PFSK-1 (cell line): Measurements from ENCODE around the gene CHRNA10.

Source experiments
- FOXP2 ChIP-seq: optimal IDR thresholded peaks from 2 replicates; pipeline ENCODE3; 2011; ENCODE audit warnings: borderline replicate concordance, control low read depth, inconsistent platforms; ENCODE audit not compliant: insufficient read depth; ENCODE audit errors: extremely low read length, extremely low read depth
- POLR2AphosphoS5 ChIP-seq: IDR thresholded peaks from 2 replicates; pipeline ENCODE4 v1.6.1; 2012; ENCODE audit warnings: low read depth, mild to moderate bottlenecking, control low read depth, low read length, moderate library complexity
- REST ChIP-seq, 2 experiments: IDR thresholded peaks; 2 replicates each; pipeline versions ENCODE4 v1.6.1 to v1.8.0; 2011 to 2012; ENCODE audit warnings: low read depth in 2 of 2, low read length in 2 of 2, control low read depth in 1 of 2, inconsistent platforms in 1 of 2, mild to moderate bottlenecking in 1 of 2, moderate library complexity in 1 of 2; ENCODE audit not compliant: insufficient read depth in 1 of 2
- SIN3A ChIP-seq: IDR thresholded peaks from 2 replicates; pipeline ENCODE4 v1.6.1; 2012; ENCODE audit warnings: mild to moderate bottlenecking, low read length, moderate library complexity, borderline replicate concordance; ENCODE audit not compliant: insufficient read depth
- TAF1 ChIP-seq: IDR thresholded peaks from 2 replicates; pipeline ENCODE4 v1.6.1; 2012; ENCODE audit warnings: low read length, control low read depth, borderline replicate concordance; ENCODE audit not compliant: insufficient read depth

The CHRNA10 gene

DNA sequence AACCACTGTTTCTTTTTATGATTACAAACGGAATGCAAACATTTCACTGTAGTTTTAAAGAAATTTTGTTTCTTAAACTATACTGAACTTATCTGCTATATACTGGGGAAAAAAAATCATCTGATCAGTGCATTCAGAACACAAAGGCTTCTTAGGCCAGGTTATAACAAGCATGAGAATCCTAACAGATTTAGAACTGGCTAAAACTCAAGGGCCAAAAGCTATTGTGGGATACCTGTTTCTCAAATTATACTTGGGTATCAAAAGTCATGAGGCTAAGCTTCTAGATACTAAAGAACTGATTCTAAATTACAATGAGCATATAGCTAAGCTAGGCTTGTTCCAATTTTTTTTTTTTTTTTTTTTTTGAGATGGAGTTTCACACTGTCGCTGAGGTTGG, 29.7 kb upstream of the CHRNA10 start:
- TF ChIP-seq TAF1 (no peak), REST (IDR thresholded peaks at IDR 0.05; ENCODE audit: insufficient read depth in 1 of 2, low read depth in 2 of 2, low read length in 2 of 2) (no peak), FOXP2 (no peak), SIN3A (no peak), POLR2AphosphoS5 (no peak)

DNA sequence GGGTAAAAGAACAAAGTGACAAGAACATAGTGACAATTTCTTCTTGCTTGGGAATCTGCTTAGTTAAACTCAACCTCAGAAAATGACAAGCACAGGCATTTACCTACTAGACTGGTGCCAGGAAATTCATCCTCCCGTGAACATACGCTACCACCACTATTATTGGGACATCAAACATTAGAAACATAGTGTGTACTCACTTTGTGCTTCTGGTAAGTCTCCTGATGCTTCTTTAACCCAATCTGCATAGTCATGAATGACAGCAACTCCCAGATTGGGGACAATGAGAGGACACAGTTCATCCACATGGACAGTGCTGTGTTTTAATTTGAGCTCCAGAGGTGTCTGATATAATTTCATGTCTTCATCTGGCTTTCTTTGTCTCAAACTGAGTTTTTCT, 29.2 kb upstream of the CHRNA10 start:
- no peak for TF ChIP-seq REST (IDR thresholded peaks at IDR 0.05; ENCODE audit: insufficient read depth in 1 of 2, low read depth in 2 of 2, low read length in 2 of 2)
- TF ChIP-seq TAF1: no peak
- no peak for TF ChIP-seq FOXP2
- no peak for TF ChIP-seq SIN3A
- no peak for TF ChIP-seq POLR2AphosphoS5

GRCh38 chr11:3686751-3687150, 15.6 kb upstream of the CHRNA10 start:
- TF ChIP-seq SIN3A (no peak), TAF1 (no peak), FOXP2 (no peak), REST (IDR thresholded peaks at IDR 0.05; ENCODE audit: insufficient read depth in 1 of 2, low read depth in 2 of 2, low read length in 2 of 2) (no peak), POLR2AphosphoS5 (no peak)

DNA sequence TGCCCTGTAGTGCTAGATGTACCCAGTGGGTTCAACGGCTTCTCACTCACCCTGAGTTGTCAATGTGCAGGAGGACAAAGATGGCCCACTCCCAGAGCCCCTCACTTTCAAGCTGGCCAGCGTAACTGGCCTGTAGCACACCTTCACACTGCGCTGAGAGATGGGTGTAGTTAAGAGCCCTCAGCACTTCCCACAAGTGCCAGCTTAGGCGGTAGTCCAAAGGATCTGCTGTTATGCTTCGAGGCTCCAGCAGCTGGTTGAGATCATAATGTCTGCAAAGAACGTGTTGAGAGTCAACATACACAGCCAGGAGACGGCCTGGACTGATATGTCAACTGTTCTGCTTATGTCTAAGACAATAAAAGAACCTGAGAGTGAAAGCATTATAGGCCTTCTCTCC, 14.7 kb upstream of the CHRNA10 start:
- TF ChIP-seq FOXP2: no peak
- no peak for TF ChIP-seq SIN3A
- no peak for TF ChIP-seq POLR2AphosphoS5
- TF ChIP-seq TAF1: no peak
- no peak for TF ChIP-seq REST (IDR thresholded peaks at IDR 0.05; ENCODE audit: insufficient read depth in 1 of 2, low read depth in 2 of 2, low read length in 2 of 2)

DNA sequence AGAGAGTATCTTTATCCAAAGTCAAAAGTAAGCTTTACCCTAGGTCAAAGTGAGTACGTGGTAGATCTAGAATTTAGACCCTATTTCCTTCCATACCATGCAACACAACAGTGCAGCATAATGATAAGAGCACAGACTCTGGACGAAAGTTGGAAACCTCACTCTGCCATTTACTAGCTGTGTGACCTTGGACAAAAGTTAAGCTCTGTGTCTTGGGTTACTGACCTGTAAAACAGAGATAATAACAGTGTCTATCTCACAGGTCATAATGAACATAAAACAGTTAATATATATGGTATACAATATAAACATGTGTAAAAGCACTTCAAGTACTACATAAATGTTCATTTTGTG, 13.6 kb upstream of the CHRNA10 start:
- TF ChIP-seq POLR2AphosphoS5 (no peak), REST (IDR thresholded peaks at IDR 0.05; ENCODE audit: insufficient read depth in 1 of 2, low read depth in 2 of 2, low read length in 2 of 2) (no peak), TAF1 (no peak), FOXP2 (no peak), SIN3A (no peak)
